Fibroblast of gingiva (primary cell): ENCODE data around the gene ZNF3.
"Not testable (repeated sequence)": the region's sequence is repeated elsewhere in the genome, so short reads cannot be mapped to it uniquely, and the experiment has no call there.

Experiments
- DNase-seq: peaks from one replicate; pipeline ENCODE4 v3.0.0-alpha.2; 2011; ENCODE audit warnings: low read depth

The ZNF3 gene

DNA sequence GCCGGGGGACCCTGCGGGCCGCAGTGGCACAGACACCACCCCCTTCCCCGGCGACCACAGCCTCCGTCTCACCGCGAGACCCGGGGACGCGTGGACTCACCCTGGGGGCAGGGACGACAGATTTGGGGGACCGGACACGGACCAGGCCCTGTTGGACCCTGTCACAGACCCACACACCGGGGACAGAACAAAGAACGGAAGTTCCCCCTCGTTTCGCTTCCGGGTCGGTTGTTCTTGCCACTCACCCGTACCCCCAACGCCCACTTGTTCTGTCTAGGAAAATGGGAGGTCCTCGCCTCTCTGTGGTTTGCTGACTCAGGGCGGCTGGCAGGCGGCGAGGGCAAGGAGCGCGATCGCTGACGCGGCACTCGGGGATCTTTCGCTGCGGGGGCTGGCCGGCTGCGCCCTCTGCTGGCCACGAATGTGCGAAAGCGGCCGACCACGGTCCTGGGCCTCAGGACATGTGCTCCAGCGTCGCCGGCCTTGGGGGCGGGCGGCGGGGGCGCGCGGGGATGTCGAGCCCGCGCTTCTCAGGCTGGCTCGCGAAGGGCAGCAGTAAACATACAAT is at the start of gene ZNF3:
Gene ZNF3, minus strand, starts transcription at position 189 of the 568 bp plus-strand sequence. CDS start 4,366 bp downstream, outside the sequence.
- DNase-seq = peak; percentile 99

DNA sequence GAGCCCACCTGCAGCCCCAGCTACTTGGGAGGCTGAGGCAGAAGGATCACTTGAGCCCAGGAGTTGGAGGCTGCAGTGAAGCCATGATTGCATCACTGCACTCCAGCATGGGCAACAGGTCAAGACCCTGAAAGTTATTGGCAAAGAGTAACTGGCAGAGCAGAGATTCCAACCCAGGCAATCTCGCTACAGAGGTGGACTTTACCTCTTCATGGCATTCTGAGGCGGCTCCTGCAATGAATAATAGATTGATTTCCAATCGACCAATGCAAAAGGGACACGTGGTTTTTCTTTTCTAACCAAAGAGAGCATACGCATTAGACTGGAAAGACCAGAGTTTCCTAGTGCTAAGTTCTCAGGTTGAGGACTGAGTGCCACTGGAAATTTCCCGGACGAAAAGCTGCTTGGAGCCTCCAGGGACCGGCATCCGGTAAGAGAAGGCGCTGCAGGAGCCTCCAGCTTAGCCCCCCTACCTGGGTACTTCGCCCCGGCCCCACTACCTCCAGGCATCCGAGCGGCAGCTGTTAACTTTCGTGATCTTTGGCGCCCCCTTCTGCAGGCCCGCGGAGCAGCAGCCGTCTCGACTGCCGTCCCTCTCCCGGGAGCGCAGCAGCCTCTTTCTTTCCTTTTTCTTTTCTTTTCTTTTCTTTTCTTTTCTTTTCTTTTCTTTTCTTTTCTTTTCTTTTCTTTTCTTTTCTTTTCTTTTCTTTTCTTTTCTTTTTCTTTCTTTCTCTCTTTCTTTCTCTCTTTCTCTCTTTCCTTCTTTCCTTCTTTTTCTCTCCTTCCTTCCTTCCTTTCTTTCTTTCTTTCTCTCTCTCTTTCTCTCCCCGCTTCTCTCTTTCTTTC is 49.3 kb upstream of the ZNF3 start:
- peak; percentile 18 for DNase-seq

DNA sequence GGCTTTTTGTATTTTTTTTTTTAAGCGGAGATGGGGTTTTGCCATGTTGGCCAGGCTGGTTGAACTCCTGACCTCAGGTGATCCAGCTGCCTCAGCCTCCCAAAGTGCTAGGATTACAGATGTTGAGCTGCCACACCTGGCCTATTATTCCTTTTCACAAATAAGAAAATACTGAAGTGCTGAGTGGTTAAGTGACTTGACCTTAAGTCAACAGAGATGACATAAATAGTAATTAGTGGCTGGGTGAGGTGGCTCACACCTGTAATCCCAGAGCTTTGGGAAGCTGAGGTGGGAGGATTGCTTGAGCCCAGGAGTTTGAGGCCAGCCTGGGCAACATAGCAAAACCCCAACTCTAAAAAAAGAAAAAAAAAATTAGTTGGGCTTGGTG is 48.7 kb upstream of the ZNF3 start:
- not testable (repeated sequence) for DNase-seq

DNA sequence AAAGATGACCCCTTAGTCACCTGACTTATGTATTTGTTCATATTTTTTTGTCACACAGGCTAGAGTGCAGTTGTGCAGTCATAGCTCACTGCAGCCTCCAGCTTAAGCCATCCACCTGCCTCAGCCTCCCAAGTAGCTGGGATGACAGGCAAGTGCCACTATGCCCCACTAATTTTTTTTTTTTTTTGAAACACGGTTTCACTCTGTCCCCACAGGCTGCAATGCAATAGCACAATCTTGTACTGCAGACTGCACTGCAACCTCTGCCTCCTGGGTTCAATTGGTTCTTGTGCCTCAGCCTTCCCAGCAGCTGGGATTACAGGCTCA is 47.1 kb upstream of the ZNF3 start:
- no peak for DNase-seq

DNA sequence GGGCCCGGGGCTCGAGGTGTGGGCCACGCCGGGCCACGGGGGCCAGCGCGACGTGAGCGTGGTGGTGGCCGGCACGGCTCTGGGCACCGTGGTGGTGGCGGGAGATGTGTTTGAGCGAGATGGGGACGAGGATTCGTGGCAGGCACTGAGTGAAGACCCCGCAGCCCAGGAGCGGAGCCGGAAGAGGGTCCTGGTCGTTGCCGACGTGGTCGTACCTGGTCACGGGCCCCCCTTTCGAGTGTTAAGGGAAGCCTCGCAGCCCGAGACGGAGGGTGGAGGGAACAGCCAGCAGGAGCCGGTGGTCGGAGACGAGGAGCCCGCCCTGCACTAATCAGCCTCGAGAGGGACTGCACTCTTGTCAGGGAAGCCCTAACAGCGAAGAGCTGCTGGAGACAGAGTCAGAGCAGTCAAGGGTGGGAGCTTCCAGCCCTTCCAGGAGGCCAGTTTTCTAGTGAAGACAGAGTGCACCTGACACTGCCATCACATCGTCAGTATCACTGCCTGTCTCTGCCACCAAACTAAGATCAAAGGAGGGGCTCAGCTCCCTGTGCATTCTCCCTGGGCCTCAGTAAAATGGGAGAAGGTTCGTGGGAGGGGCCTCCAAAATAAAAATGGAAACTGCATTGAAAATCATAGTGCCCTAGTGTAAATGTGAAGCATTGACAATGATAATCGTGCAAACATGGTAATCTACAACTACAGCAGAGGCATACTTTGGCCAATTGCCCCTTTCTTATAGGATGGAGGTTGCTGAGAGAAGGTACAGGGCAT is 46.5 kb upstream of the ZNF3 start:
- DNase-seq = no peak

DNA sequence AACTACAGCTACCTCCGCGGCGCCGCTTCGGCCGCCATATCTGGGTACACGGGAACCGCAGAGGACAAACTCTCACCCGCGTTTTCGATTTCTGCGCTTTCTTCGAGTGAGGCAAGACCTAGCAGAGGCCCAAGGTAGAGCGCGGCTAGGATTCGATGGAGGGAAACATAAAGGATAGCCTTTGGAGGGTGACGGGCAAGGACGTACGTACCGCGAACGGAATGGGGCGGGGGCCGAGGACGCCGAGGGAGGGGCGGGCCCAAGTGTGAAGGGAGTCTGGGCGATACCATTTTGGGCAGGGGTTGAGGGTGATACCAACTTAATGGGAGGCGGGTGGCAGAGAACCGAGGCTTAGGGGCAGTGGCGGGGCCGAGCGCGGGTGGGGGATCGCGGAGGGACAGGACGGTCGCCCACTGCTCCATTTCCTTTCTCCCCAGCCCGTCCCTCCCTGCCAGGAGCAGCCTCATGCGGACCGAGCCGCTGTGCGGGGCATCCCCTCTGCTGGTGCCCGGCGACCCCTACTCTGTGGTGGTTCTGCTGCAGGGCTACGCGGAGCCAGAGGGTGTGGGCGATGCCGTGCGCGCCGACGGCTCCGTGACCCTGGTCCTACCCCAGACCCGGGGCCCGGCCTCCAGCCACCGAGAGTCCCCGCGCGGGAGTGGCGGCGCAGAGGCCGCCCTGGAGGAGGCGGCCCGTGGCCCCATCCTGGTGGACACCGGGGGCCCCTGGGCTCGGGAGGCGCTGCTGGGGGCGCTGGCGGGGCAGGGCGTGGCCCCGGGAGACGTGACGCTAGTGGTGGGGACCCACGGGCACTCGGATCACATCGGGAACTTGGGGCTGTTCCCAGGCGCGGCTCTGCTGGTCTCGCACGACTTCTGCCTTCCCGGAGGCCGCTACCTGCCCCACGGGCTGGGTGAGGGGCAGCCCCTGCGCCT is 45.7 kb upstream of the ZNF3 start, which contains the start of gene MBLAC1:
Gene MBLAC1, plus strand, starts transcription at position 37 of the 935 bp plus-strand sequence. Its CDS starts 429 bp downstream, at position 466.
- peak; percentile 93 for DNase-seq

DNA sequence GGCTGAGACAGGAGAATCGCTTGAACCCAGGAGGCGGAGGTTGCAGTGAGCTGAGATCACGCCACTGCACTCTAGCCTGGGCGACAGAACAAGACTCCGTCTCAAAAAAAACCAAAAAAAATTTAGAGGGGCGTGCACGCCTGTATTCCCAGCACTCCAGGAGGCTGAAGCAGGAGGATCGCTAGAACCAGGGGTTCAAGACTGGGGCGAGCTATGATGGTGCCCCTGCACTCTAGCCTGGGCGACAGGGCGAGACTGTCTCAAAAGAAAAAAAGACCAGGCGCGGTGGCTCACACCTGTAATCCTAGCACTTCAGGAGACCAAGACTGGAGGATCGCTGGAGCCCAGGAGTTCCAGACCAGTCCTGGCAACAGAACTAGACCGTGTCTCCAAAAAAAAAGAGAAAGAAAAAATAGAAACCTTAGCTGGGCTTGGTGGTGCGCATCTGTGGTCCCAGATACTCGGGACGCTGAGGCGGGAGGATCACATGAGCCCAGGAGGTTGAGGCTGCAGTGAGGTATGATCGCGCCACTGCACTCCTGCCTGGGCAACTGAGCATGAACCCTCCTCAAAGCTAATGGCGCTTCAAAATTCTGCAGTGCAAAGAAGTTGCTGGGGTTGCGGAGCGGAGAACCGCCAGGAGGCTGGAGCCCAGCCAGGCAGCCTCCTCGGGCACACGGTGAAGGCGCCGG is 44.9 kb upstream of the ZNF3 start:
- DNase-seq = no peak

DNA sequence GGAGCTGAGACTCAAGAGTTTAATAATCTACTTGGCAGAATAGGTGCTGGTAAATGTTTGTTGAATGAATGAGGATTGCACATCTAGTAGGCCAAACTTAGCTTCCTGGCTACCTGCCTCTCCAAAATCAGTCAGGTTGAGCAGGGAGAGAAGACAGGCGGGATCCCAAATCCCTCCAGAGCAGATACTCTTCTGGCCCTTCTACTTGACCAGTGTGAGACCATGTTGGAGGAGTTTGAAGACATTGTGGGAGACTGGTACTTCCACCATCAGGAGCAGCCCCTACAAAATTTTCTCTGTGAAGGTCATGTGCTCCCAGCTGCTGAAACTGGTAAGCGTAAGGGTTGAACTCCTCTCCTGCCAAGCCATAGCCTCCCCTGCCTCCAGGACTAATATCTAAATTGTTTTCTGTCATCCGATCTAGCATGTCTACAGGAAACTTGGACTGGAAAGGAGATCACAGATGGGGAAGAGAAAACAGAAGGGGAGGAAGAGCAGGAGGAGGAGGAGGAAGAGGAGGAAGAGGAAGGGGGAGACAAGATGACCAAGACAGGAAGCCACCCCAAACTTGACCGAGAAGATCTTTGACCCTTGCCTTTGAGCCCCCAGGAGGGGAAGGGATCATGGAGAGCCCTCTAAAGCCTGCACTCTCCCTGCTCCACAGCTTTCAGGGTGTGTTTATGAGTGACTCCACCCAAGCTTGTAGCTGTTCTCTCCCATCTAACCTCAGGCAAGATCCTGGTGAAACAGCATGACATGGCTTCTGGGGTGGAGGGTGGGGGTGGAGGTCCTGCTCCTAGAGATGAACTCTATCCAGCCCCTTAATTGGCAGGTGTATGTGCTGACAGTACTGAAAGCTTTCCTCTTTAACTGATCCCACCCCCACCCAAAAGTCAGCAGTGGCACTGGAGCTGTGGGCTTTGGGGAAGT is 43.0 kb upstream of the ZNF3 start:
- DNase-seq = no peak

DNA sequence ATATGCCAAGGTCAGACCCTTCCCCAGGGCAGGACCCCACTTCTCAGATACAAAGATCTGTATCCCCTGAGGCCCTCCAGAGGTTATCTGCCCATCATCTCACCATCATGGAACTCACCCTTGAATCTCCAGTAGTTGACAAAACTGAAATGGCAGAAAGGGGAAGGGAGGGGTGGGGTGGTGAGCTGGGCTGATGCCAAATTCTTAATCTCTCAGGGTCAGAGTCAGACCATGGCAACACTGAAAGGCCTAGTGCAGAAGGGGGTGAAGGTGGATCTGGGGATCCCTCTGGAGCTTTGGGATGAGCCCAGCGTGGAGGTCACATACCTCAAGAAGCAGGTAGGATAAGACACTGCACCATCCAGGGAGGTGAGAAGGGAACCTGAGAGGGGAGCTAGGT is 41.0 kb upstream of the ZNF3 start:
- no peak for DNase-seq

DNA sequence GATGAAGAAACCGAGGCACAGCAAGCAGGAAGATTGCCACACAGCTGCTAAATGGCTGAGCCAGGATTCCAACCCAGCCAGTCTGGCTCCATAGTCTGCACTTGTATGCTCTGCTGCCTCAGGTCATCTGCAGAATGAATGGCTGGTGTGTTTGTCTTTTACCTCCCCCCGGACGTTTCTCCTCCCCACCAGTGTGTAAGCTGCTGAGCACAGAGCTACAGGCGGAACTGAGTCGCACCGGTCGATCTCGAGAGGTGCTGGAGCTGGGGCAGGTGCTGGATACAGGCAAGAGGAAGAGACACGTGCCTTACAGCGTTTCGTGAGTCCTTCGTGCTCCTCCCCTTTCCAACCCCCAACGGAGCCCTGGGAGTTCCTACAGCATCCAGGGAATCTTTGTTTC is 40.5 kb upstream of the ZNF3 start:
- no peak for DNase-seq

DNA sequence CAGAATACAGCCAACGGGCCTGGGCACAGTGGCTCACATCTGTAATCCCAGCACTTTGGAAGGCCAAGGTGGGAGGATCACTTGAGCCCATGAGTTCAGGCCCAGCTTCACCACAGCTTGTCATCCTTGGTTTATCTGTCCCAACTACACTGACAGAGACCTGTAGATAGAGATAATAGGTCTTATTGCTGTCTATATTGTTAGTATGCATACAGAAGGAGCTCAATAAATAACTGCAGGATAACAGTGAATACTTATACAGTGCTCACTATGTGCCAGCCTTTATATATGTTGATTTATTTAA is 39.2 kb upstream of the ZNF3 start:
- no peak for DNase-seq

DNA sequence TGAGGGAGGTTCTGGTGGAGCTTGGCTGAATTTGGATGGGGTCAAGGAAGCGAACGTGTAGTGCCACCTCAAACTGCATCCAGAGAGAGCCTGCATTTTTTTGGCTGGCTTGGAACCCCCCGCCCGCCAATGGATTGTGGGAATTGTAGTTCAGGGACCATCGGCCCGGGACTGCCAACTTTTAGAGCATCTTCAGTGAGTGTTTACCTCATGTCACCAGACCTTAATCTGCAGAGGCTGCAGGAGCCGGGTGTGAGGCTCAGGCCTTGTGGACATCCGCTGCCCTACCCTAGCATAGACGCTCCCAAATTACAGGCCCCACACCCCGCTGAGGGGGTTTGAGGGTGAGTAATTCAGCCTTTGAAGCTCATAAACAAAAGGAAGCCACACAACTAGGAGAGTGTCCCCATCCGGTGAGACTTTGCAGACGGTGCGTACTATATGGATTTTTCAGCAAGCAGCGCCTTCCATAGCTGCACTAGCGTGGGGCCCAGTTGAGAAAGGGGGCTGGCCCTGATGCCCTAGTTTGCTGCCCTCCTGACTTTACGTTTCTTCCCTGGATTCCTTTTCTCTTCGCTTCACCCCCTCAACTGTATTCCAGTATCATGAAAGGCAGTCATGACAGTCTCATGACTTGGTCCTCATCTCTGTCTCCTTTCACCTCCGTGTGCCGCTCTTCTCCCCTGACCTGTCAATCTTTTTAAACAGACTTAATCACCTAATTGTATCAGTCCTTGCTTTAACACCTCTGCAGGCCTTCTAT is 38.6 kb upstream of the ZNF3 start:
- DNase-seq = peak; percentile 58

DNA sequence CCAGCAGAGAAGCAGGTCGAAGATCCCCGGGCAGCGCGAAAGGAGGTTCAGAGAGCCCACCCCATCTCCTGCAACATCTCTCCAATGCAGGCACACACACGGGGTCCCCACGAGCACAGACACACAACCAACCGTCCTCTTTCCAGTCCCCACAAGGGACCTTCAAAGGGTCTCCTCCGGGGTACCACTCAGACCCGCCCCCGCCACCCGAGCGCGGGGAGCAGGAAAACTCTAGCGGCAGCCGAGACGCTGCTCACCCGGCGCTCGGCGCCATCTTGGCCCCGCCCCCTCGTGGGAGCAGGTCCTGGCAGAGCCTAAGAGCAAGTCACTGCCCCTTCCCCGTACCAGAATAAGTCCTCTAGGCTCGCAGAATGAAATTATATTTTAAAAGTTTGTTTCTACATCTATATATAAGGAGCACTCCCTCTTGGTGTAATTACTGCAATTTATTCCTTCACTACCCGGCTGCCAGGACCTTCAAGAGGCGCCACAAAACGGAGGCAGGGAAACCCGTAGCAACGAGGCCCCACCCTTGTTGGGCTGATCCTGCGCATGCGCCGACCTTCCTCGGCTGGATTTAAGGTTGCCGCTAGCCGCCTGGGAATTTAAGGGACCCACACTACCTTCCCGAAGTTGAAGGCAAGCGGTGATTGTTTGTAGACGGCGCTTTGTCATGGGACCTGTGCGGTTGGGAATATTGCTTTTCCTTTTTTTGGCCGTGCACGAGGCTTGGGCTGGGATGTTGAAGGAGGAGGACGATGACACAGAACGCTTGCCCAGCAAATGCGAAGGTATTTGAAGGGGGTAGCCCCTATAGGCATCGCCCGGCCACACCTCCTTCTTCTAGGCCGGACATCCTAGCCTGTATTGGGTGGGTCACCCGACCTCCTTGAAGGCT is 37.8 kb upstream of the ZNF3 start, which contains the start of the genes CNPY4 and TAF6:
Gene CNPY4, plus strand, starts transcription at position 563 of the 898 bp plus-strand sequence. Its CDS starts 111 bp downstream, at position 674.
Gene TAF6, minus strand, starts transcription at position 287 of the 898 bp plus-strand sequence. CDS start 5,149 bp downstream, outside the sequence.
- peak; percentile 93 for DNase-seq

DNA sequence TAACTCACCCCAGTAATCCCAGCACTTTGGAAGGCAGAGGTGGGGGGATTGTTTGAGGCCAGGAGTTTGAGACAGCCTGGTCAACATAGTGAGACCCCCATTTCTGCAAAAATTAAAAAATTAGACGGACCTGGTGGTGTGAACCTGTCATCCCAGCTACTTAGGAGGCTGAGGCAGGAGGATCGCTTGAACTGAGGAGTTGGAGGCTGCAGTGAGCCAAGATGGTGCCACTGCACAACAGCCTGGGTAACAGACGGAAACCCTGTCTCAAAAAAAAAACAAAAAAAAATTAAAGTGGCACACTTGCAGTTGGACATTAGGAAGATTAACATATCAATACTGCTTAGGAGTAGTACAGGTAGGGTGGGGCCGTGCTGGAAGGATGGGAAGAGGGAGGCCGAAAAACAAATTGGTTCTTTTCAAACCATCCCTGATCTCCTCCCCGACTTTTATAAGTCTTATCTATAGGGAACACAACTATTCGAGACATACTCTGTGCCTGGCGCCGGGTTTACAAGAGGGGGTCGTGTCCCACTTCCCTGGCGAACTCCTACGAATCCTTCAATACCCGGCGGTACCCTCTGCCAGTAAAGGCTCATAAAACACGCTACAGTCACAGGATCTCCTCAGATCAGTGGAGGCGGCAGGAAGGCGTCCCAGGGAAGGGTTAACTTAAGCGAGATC is 37.0 kb upstream of the ZNF3 start:
- DNase-seq = no peak

DNA sequence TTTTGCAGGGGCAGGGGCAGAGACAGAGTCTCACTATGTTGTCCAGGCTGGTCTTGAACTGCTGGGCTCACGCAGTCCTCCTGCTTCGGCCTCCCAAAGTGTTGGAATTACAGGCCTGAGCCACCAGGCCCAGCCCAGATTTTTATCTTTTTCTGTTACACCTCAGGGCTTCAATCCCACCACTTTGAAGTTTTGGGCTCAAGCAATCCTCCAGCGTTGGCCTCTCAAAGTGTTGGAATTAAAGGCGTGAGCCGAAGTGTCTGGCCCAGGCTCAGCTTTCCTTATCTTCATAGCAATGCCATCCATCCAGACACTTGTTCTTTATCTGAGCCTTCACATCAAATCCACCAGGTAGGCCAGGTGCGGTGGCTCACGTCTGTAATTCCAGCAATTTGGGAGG is 33.5 kb upstream of the ZNF3 start:
- no peak for DNase-seq

DNA sequence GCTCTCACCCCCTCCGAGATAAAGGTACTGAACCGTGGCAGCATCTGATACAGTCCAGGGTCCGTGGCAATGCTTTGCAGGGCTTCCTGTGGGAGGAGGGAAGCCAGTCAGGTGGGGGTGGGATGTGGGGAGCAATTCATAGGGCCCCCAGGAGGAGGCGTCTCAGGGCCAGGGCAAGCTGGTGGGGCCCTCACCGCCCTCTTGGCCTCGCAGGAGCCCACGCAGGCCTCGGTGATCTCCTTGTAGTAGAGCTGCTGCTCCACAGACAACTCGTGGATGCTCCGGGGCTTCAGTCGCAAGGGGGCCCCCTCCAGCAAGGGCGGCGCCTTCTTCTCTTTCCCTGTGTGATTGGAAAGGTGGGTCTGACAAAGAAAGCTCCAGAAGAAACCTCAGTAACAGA is 30.4 kb upstream of the ZNF3 start:
- DNase-seq = no peak

DNA sequence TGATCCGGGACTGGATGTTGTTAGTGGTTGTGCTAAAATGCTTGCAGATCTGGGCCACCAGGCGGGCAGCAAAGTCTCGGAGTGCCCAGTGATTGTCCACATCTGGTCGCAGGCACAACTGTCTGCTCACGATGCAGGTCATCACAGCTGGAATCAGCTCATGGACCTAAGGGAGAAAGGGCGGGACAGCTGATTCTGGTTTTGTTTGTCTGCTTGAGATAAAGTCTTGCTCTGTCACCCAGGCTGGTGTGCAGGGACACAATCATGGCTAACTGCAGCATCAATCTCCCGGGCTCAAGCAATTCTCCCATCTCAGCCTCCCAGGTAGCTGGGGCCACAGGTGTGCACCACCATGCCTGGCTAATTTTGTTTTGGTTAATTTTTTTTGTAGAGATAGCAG is 29.6 kb upstream of the ZNF3 start:
- DNase-seq = no peak
